ENCODE measurements around the gene TSEN2. TPM values are rescaled to one million over a fixed set of nuclear protein-coding genes. Genes with fewer than 3 reads are reported as not detected.

TSEN2 gene
- polyA plus RNA-seq, 4 donors: 4.6 to 14.8 (median 8.5) TPM

DNA sequence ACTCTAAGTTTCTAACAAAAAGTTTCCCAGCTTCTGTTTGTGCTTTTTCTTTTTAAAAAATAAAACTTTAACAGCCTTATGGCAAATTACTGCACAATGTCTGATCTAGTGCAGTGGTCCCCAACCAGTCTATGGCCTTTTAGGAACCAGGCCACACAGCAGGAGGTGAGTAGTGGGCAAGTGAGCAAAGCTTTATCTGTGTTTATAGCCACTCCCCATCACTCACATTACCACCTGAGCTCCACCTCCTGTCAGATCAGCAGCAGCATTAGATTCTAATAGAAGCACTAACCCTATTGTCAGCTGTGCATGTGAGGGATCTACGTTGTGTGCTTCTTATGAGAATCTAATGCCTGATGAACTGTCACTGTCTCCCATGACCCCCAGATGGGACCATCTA is 78.2 kb downstream of the TSEN2 start:
- Histone ChIP-seq H3K27me3 (ENCODE audit: control insufficient read depth in 3 of 3, insufficient read depth in 3 of 3, low read length in 3 of 3) (no peaks in the 10 kb centered on the region), H3K36me3 (ENCODE audit: control insufficient read depth in 3 of 3, insufficient read depth in 2 of 3, low read depth in 1 of 3, low read length in 3 of 3) (peaks cover 0 to 4% (median 0%) of the 10 kb centered on the region in 3 donors), H3K9me3 (ENCODE audit: control insufficient read depth in 2 of 2, insufficient read depth in 1 of 2, low read depth in 1 of 2, low read length in 1 of 2) (peaks cover 0 to 16% of the 10 kb centered on the region in 2 donors), H3K4me1 (ENCODE audit: control insufficient read depth in 3 of 3, insufficient read depth in 2 of 3, low read depth in 1 of 3, low read length in 2 of 3) (peaks cover 0 to 19% (median 5%) of the 10 kb centered on the region in 3 donors), H3K4me3 (ENCODE audit: low read depth in 1 of 3, low read length in 3 of 3) (no peak overlapping the region), H3K27ac (ENCODE audit: low read depth in 1 of 3, low read length in 2 of 3) (no peak overlapping the region)
- 63 to 83% (median 68%) methylated on average over 1 of the region's 1 CpG for WGBS, 3 donors
- FAIRE-seq: no peak
- no peak for DNase-seq

- H3K36me3 ChIP-seq (ENCODE audit: control insufficient read depth in 3 of 3, insufficient read depth in 2 of 3, low read depth in 1 of 3, low read length in 3 of 3): peaks cover 7 to 32% (median 8%) of the 10 kb centered on the region in 3 donors
- no peak overlapping the region for H3K27ac ChIP-seq (ENCODE audit: low read depth in 1 of 3, low read length in 2 of 3)
- no peaks in the 10 kb centered on the region for H3K4me1 ChIP-seq (ENCODE audit: control insufficient read depth in 3 of 3, insufficient read depth in 2 of 3, low read depth in 1 of 3, low read length in 2 of 3)
- DNase-seq (no peak), FAIRE-seq (no peak)
- H3K4me3 ChIP-seq (ENCODE audit: low read depth in 1 of 3, low read length in 3 of 3): no peak overlapping the region
- H3K9me3 ChIP-seq (ENCODE audit: control insufficient read depth in 2 of 2, insufficient read depth in 1 of 2, low read depth in 1 of 2, low read length in 1 of 2): peaks cover 0 to 16% of the 10 kb centered on the region in 2 donors
- no peaks in the 10 kb centered on the region for H3K27me3 ChIP-seq (ENCODE audit: control insufficient read depth in 3 of 3, insufficient read depth in 3 of 3, low read length in 3 of 3)
Measured at GRCh38 chr3:12566976-12567375, 82.7 kb downstream of the TSEN2 start.

GRCh38 chr3:12568747-12569146 is 84.5 kb downstream of the TSEN2 start:
- DNase-seq (no peak), FAIRE-seq (no peak)
- Histone ChIP-seq H3K36me3 (ENCODE audit: control insufficient read depth in 3 of 3, insufficient read depth in 2 of 3, low read depth in 1 of 3, low read length in 3 of 3) (peaks cover 13 to 49% (median 14%) of the 10 kb centered on the region in 3 donors), H3K4me3 (ENCODE audit: low read depth in 1 of 3, low read length in 3 of 3) (no peak overlapping the region), H3K27ac (ENCODE audit: low read depth in 1 of 3, low read length in 2 of 3) (no peak overlapping the region), H3K4me1 (ENCODE audit: control insufficient read depth in 3 of 3, insufficient read depth in 2 of 3, low read depth in 1 of 3, low read length in 2 of 3) (no peaks in the 10 kb centered on the region), H3K27me3 (ENCODE audit: control insufficient read depth in 3 of 3, insufficient read depth in 3 of 3, low read length in 3 of 3) (no peaks in the 10 kb centered on the region), H3K9me3 (ENCODE audit: control insufficient read depth in 2 of 2, insufficient read depth in 1 of 2, low read depth in 1 of 2, low read length in 1 of 2) (peaks cover 0 to 16% of the 10 kb centered on the region in 2 donors)
- 81 to 86% (median 84%) methylated on average over 3 of the region's 3 CpGs for WGBS, 3 donors

DNA sequence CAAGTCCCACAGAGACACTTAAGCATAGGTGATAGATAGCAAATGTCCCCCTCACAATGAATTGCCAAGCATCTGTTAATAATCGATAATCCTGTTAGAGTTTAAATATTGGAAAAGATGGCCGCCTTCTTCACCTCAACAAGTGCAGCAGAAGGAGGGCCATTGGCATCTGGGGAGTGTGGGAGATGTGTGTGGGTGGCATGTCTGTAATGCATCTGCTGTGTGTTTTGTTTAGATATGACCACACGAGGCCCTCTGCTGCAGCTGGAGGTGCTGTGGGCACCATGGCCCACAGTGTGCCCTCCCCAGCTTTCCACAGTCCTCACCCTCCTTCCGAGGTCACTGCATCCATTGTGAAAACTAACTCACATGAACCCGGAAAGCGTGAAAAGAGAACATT is 85.6 kb downstream of the TSEN2 start:
- DNase-seq (no peak), FAIRE-seq (no peak)
- Histone ChIP-seq H3K36me3 (ENCODE audit: control insufficient read depth in 3 of 3, insufficient read depth in 2 of 3, low read depth in 1 of 3, low read length in 3 of 3) (peaks cover 13 to 60% (median 18%) of the 10 kb centered on the region in 3 donors), H3K27me3 (ENCODE audit: control insufficient read depth in 3 of 3, insufficient read depth in 3 of 3, low read length in 3 of 3) (no peaks in the 10 kb centered on the region), H3K27ac (ENCODE audit: low read depth in 1 of 3, low read length in 2 of 3) (no peak overlapping the region), H3K4me1 (ENCODE audit: control insufficient read depth in 3 of 3, insufficient read depth in 2 of 3, low read depth in 1 of 3, low read length in 2 of 3) (no peaks in the 10 kb centered on the region), H3K9me3 (ENCODE audit: control insufficient read depth in 2 of 2, insufficient read depth in 1 of 2, low read depth in 1 of 2, low read length in 1 of 2) (peaks cover 0 to 16% of the 10 kb centered on the region in 2 donors), H3K4me3 (ENCODE audit: low read depth in 1 of 3, low read length in 3 of 3) (no peak overlapping the region)
- WGBS, 3 donors: 83 to 91% (median 87%) methylated on average over 6 of the region's 6 CpGs

DNA sequence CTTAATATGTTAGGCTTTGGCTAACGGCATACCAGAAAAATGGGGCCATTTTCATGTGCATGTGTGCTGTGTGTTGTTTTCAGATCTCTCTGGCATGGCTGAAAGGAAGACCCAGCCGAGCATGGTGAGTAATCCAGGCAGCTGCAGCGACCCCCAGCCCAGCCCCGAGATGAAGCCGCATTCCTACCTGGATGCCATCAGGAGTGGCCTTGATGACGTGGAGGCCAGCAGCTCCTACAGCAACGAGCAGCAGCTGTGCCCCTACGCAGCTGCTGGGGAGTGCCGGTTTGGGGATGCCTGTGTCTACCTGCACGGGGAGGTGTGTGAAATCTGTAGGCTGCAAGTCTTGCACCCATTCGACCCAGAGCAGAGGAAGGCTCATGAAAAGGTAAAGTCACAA is 87.7 kb downstream of the TSEN2 start:
- 92 to 94% (median 93%) methylated on average over 11 of the region's 11 CpGs for WGBS, 3 donors
- no peak for DNase-seq
- no peak overlapping the region for H3K4me3 ChIP-seq (ENCODE audit: low read depth in 1 of 3, low read length in 3 of 3)
- H3K36me3 ChIP-seq (ENCODE audit: control insufficient read depth in 3 of 3, insufficient read depth in 2 of 3, low read depth in 1 of 3, low read length in 3 of 3): peaks cover 22 to 74% (median 26%) of the 10 kb centered on the region in 3 donors
- H3K27ac ChIP-seq (ENCODE audit: low read depth in 1 of 3, low read length in 2 of 3): no peak overlapping the region
- no peaks in the 10 kb centered on the region for H3K27me3 ChIP-seq (ENCODE audit: control insufficient read depth in 3 of 3, insufficient read depth in 3 of 3, low read length in 3 of 3)
- FAIRE-seq: no peak
- peaks cover 0 to 5% of the 10 kb centered on the region in 2 donors for H3K9me3 ChIP-seq (ENCODE audit: control insufficient read depth in 2 of 2, insufficient read depth in 1 of 2, low read depth in 1 of 2, low read length in 1 of 2)
- no peaks in the 10 kb centered on the region for H3K4me1 ChIP-seq (ENCODE audit: control insufficient read depth in 3 of 3, insufficient read depth in 2 of 3, low read depth in 1 of 3, low read length in 2 of 3)

- Histone ChIP-seq H3K36me3 (ENCODE audit: control insufficient read depth in 3 of 3, insufficient read depth in 2 of 3, low read depth in 1 of 3, low read length in 3 of 3) (peaks cover 25 to 82% (median 28%) of the 10 kb centered on the region in 3 donors), H3K4me1 (ENCODE audit: control insufficient read depth in 3 of 3, insufficient read depth in 2 of 3, low read depth in 1 of 3, low read length in 2 of 3) (no peaks in the 10 kb centered on the region), H3K27ac (ENCODE audit: low read depth in 1 of 3, low read length in 2 of 3) (no peak overlapping the region), H3K9me3 (ENCODE audit: control insufficient read depth in 2 of 2, insufficient read depth in 1 of 2, low read depth in 1 of 2, low read length in 1 of 2) (peaks cover 0 to 3% of the 10 kb centered on the region in 2 donors), H3K4me3 (ENCODE audit: low read depth in 1 of 3, low read length in 3 of 3) (no peak overlapping the region), H3K27me3 (ENCODE audit: control insufficient read depth in 3 of 3, insufficient read depth in 3 of 3, low read length in 3 of 3) (no peaks in the 10 kb centered on the region)
- 97 to 98% (median 97%) methylated on average over 6 of the region's 6 CpGs for WGBS, 3 donors
- DNase-seq (no peak), FAIRE-seq (no peak)
Measured at GRCh38 chr3:12574131-12574530, 89.9 kb downstream of the TSEN2 start.

GRCh38 chr3:12574661-12575060 is 90.4 kb downstream of the TSEN2 start:
- H3K9me3 ChIP-seq (ENCODE audit: control insufficient read depth in 2 of 2, insufficient read depth in 1 of 2, low read depth in 1 of 2, low read length in 1 of 2): peaks cover 0 to 3% of the 10 kb centered on the region in 2 donors
- peaks cover 29 to 82% (median 29%) of the 10 kb centered on the region in 3 donors for H3K36me3 ChIP-seq (ENCODE audit: control insufficient read depth in 3 of 3, insufficient read depth in 2 of 3, low read depth in 1 of 3, low read length in 3 of 3)
- no peaks in the 10 kb centered on the region for H3K4me1 ChIP-seq (ENCODE audit: control insufficient read depth in 3 of 3, insufficient read depth in 2 of 3, low read depth in 1 of 3, low read length in 2 of 3)
- WGBS, 3 donors: 65 to 84% (median 80%) methylated on average over 7 of the region's 7 CpGs
- no peak overlapping the region for H3K4me3 ChIP-seq (ENCODE audit: low read depth in 1 of 3, low read length in 3 of 3)
- H3K27me3 ChIP-seq (ENCODE audit: control insufficient read depth in 3 of 3, insufficient read depth in 3 of 3, low read length in 3 of 3): no peaks in the 10 kb centered on the region
- H3K27ac ChIP-seq (ENCODE audit: low read depth in 1 of 3, low read length in 2 of 3): no peak overlapping the region
- no peak for DNase-seq
- no peak for FAIRE-seq

GRCh38 chr3:12577379-12577778 is 93.1 kb downstream of the TSEN2 start:
- DNase-seq (no peak), FAIRE-seq (no peak)
- no peak overlapping the region for H3K27ac ChIP-seq (ENCODE audit: low read depth in 1 of 3, low read length in 2 of 3)
- H3K27me3 ChIP-seq (ENCODE audit: control insufficient read depth in 3 of 3, insufficient read depth in 3 of 3, low read length in 3 of 3): no peaks in the 10 kb centered on the region
- peaks cover 0 to 3% of the 10 kb centered on the region in 2 donors for H3K9me3 ChIP-seq (ENCODE audit: control insufficient read depth in 2 of 2, insufficient read depth in 1 of 2, low read depth in 1 of 2, low read length in 1 of 2)
- no peaks in the 10 kb centered on the region for H3K4me1 ChIP-seq (ENCODE audit: control insufficient read depth in 3 of 3, insufficient read depth in 2 of 3, low read depth in 1 of 3, low read length in 2 of 3)
- WGBS, 3 donors: 91 to 93% (median 93%) methylated on average over 5 of the region's 5 CpGs
- no peak overlapping the region for H3K4me3 ChIP-seq (ENCODE audit: low read depth in 1 of 3, low read length in 3 of 3)
- H3K36me3 ChIP-seq (ENCODE audit: control insufficient read depth in 3 of 3, insufficient read depth in 2 of 3, low read depth in 1 of 3, low read length in 3 of 3): peaks cover 28 to 83% (median 31%) of the 10 kb centered on the region in 3 donors

DNA sequence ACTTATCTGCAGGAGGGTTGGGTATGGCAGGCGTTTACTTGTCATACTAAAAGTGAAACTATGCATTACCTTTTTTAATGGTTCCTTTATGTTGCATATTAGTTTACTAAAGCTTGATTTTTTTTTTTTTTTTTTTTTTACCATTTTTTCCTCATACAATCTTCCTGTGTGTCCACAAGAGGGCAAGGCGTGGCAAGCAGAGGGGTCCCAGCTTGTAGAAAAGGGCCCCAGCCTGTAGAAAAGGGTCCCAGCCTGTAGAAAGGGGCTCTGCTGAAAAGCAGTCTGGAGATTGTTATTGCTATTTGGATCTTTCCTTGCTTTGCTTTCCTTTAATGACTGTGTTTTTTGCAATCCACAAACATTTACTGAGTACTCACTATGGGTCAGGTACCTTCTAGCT is 94.5 kb downstream of the TSEN2 start:
- no peaks in the 10 kb centered on the region for H3K27me3 ChIP-seq (ENCODE audit: control insufficient read depth in 3 of 3, insufficient read depth in 3 of 3, low read length in 3 of 3)
- DNase-seq (no peak), FAIRE-seq (no peak)
- peaks cover 32 to 75% (median 33%) of the 10 kb centered on the region in 3 donors for H3K36me3 ChIP-seq (ENCODE audit: control insufficient read depth in 3 of 3, insufficient read depth in 2 of 3, low read depth in 1 of 3, low read length in 3 of 3)
- 63 to 75% (median 74%) methylated on average over 2 of the region's 2 CpGs for WGBS, 3 donors
- no peak overlapping the region for H3K27ac ChIP-seq (ENCODE audit: low read depth in 1 of 3, low read length in 2 of 3)
- no peak overlapping the region for H3K4me3 ChIP-seq (ENCODE audit: low read depth in 1 of 3, low read length in 3 of 3)
- H3K9me3 ChIP-seq (ENCODE audit: control insufficient read depth in 2 of 2, insufficient read depth in 1 of 2, low read depth in 1 of 2, low read length in 1 of 2): peaks cover 0 to 3% of the 10 kb centered on the region in 2 donors
- H3K4me1 ChIP-seq (ENCODE audit: control insufficient read depth in 3 of 3, insufficient read depth in 2 of 3, low read depth in 1 of 3, low read length in 2 of 3): no peaks in the 10 kb centered on the region

Measured in small intestine (tissue), 7 donors.